HG03095 (cell line): Measurements from ENCODE around the gene SLC18A2.
"Not testable (repeated sequence)": the region's sequence is repeated elsewhere in the genome, so short reads cannot be mapped to it uniquely, and the experiment has no call there.

Experiments
- ATAC-seq: cut with Tn5 transposase; IDR thresholded peaks from one replicate; pipeline ENCODE4 v1.9.1; 2021; ENCODE audit warnings: moderate library complexity; ENCODE audit not compliant: unreplicated experiment

SLC18A2 gene

DNA sequence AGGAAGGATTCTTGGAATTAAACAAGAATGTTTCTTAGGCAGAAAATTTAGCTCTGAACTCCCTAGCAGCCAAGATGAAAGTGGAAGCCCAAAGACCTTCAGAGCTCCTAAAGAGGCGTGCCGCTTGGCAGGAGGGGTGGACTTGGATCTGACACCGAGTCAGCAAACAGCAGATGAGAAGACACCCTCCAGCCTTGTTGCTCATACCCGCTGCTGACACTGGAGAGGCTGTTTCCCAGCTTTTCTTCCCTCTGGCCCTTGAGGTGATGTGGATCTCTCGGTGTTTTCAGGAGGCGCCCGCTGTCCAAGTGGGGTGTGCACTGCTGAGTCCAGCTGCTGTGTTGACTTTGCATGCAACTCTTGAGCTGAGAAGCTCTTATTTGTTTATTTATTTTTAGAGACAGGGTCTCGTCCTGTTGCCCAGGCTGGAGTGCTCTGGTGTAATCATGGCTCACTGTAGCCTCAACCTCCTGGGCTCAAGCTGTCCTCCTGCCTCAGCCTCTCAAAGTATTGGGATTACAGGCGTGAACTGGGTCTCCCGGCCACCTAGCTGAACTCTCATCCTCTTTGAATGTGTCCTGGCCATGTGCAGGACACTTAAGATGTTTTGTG is 21.5 kb downstream of the SLC18A2 start:
- no peak for ATAC-seq

DNA sequence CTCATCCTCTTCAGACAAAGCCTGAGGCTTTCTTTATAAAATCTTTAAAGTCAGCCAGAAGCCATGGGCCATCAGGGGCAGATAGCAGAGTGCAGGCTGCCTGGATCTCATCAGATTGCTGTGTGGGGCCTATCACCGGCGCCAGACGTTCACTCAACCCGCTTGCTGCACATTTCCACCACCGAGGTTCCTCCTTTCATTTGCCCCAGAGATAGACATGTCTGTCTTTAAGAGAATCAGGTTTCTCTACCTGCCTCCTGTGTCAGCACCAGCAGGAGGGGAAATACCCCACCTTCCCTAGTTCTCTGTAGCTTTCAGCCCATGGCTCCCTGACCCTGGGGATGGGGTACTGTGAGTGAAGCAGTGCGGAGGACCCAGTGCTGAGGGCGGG is 22.0 kb downstream of the SLC18A2 start:
- no peak for ATAC-seq

DNA sequence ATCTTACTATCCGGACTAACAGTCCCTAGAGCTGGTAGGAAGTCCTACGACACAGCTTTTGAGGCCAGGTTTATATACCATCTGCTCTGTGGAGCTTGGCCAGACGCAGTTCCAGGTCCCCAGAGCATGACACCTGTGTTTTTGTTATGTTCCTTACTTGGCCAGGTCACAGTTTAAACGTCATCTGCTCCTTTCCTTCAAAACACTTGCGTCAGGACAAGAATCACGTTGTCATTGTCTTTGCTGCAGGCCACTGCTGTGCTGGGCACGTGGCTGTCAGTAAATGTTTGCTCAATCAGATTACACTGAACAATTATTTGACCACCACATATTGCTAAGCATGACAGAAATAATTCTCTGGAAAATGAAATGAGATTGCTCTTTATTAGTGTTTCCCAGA is 23.9 kb downstream of the SLC18A2 start:
- no peak for ATAC-seq

DNA sequence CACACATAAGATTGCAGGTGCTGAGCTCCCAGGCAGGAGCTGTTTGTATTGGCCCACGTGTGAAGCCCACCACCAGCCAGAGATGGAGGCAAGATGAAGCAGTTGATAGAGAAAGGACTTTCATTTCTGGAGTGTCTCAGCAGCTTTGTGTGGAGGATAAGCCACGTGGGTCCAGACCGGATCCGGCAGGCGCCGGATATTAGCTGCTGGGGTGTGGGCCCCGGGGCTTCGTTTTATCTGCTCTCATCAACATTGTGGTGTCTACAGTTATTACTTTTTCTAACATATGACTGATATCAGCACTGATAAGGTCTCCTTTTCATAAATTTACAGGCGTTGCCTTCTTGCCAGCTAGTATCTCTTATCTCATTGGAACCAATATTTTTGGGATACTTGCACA is 25.5 kb downstream of the SLC18A2 start:
- ATAC-seq = no peak

DNA sequence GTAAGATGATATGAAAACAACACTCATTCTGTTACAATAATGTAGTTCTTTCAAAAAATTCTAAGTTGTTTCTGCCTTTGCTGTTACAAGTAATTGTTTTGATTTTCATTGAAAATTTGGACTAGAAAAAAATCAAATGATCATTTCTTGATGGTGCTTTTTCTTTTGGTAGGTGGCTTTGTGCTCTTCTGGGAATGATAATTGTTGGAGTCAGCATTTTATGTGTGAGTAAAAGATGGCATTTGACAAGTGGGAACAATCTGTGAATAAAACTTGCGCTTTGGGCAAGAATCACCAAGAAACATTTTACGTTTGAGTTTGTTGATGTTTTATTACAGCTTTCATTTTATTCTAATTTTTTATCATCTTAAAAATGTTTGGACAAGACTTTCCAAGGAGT is 25.9 kb downstream of the SLC18A2 start:
- ATAC-seq = no peak

DNA sequence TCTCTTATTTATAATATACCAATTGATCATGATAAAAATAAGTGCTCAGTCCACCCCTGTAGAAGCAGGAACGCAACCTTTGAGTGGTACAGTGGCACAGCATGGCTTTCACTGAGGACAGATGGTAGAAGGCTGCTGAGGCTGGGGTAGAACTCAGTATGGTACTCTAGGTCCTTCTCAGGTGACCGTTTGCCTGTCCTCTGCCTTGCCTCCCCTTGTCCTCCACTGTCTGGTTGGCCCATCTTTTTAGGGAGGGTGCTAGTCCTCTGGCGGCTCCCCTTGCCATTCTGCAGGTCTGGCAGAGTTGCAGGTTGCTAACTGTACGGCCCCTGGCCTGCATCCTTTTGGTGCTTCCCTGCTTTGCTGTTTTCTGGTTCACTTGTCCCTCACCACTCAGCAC is 27.3 kb downstream of the SLC18A2 start:
- ATAC-seq = no peak

DNA sequence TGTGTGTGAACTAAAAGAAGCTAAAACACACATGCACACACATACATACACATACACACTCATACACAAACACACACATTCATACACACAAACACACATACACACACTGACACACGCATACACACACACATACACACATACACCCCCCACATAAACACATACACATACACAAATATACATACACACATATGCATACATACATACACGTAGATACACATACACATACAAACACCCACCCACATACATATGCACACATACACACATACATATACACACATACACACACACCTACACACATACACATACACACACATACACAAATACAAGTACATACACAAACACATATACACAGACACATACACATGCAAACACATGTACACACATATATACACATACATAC is 28.0 kb downstream of the SLC18A2 start:
- ATAC-seq = no peak

DNA sequence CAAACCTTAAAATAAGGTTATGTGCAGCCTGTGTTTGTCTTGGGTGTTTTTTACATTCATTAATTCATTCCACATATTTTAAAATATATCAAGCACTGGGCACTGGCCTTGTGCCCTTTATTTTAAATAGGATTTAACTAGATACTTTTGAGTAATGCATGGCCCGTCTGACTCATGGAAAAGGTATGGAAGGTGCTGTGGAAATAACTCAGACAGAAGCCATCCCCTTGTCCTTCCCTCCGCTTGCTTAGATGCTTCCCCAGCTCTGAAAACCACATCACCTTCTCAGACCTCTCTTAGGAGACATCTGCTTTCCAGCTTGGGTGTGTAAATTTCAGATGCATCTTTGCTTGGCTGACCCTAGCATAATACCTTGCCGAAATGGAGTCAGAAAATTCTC is 30.5 kb downstream of the SLC18A2 start:
- ATAC-seq = no peak

DNA sequence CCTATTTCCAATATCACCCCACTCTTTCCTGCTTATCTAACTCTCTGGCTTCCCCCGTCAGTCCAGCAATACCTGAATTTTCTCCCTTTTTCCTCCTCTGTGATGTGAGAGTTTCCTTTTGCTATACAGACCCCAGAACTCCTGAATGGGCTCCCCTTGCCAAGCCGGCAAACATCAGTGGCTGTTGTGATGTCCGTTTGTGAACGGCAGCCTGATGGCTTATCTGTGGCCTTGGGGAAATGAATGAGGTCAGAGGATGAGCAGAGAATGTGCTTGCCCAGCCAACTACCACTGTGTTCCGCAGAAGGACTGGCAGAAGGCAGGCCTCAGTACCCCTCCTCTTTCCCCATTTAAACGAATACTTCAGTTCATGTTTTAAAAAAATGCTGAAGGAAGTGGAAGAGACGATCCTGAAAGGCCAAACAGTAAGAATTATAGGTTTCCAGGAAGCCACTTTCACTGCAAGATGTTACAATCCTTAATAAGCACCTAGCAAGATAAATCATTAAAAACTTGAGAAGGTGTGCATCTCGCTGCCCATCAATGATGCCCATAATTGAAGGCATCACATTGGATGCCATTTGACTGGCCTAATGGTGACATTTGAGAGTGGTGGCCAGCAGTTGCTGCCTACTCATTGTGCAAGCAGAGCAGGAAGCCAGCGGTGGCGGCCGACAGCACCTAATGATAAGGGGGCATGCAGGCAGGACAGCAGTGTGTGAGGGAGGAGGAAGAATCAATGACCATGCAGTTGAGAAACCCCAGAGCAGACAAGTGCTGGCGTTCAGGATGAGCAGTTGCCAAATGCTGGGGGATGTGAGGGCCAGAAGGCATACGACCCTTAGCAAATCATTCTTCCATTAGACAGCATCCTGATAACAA is 31.5 kb downstream of the SLC18A2 start:
- ATAC-seq = no peak

DNA sequence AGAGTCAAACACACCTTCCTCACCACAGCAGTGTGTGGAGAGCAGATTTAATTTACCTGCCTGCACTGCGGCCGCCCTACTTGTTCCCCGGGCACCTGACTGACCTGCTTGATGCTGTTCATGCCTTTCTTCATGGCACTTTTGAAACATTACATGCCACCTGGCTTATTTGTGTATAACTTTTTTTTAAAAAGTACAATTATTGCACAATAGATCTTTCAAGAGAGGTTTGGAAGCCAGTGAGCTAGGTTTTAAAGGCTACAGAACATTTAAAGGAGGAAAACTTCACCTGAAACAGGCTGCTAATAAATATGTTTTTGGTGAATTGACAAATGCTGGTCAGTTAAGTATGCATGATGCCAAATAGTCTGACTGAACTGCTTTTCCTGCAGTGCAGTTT is 33.1 kb downstream of the SLC18A2 start:
- ATAC-seq = no peak

DNA sequence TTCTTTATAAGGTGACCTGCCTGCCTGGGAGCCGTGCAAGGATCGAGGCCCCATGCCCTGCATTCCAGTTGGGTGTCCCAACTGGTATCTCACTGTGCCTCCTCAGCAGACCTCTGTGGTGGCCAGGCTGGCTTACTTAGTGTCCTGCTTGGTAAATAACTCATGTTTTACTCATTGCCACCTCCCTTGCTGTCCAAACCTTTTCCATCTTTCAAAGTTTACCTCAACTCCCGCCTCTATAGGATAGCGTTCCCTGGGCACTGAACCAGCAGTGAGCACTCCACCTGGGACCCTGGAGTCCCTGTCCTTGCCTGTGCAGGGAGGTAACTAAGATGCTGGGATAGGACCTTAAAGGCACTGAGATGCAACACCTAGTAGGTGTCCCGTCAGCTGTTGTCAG is 33.6 kb downstream of the SLC18A2 start:
- no peak for ATAC-seq

DNA sequence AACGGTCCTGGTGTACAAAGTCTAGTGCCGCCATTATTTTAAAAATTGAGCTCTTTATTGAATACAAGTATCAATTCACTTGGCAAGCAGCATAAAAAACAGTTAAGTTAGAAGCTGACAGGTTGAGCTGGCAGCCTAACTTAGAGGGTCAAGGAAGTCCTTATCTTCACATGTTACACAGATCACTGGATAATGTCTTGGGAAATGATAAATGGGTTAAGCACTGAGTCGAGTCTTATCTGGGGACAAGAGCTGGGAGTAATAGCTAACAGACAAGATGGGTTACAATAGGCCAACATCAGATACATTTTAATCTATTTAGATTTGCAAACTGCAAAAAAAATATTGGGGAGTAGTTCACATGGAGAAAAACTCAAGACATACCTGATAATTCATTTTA is 34.2 kb downstream of the SLC18A2 start:
- ATAC-seq = no peak

DNA sequence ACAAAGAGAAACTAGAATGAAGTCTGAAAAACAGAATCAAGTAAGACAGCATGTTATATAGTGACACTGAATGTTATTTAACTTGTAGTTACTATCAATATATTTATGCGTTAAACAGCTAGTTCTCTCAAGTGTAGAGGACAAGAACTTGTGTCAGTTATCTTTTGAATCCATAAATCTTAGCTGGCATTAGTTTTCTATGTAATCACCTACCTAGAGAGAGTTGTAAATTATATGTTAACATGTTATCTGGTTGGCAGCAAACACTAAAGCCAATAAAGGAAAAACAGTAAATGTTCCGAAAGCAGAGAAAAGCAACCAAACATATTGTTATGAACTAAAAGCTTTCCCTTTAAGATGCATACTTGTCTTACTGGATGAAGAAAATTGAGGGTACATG is 36.8 kb downstream of the SLC18A2 start:
- ATAC-seq = no peak

DNA sequence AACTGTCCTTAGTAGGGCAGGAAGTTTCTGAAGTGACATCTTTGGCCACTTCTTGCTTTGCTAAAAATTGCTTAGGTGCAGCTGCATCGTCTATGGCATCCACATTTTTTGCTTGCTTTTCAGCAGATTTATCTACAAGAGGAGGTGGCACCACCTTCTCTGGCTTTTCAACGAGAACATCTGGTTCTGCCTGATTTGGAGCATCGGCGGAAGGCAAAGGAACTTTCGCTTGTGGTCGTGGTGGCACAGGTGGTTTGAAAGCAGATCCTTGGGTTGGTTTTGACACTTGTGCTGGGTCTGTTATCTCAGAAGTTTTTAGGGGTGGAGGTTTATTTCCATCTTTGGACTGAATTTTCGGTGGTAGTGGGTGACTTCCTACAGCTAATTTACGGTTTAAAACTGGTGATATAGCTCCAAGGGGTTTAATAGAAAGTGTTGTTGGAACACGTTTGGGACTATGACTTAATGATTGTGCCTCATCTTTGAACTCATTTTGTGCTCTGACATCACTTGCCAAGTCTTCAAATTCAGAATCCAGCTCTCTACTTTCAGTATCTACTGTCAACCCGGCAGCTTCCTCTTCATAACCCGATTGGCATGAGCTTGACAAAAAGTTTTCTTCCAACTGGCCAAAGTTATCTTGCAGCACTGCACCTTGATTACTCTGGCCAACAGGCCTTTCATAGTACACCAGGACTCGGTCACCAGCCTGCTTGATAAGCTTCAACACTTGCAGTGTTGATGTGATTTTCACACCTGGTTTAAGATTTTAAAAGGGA is 44.0 kb downstream of the SLC18A2 start:
- no peak for ATAC-seq

DNA sequence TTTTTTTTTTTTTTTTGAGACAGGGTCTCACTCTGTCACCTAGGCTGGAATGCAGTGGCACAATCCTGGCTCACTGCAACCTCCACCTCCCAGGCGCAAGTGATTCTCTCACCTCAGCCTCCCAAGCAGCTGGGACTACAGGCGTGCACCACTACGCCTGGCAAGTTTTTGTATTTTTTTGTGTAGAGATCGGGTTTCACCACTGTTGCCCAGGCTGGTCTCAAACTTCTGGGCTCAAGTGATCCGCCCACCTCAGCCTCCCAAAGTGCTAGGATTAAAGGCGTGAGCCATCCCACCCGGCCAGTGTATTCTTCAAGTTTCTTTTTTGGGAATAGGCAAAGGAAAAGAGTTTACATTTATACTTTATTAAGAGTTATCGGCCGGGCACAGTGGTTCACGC is 50.0 kb downstream of the SLC18A2 start:
- not testable (repeated sequence) for ATAC-seq

DNA sequence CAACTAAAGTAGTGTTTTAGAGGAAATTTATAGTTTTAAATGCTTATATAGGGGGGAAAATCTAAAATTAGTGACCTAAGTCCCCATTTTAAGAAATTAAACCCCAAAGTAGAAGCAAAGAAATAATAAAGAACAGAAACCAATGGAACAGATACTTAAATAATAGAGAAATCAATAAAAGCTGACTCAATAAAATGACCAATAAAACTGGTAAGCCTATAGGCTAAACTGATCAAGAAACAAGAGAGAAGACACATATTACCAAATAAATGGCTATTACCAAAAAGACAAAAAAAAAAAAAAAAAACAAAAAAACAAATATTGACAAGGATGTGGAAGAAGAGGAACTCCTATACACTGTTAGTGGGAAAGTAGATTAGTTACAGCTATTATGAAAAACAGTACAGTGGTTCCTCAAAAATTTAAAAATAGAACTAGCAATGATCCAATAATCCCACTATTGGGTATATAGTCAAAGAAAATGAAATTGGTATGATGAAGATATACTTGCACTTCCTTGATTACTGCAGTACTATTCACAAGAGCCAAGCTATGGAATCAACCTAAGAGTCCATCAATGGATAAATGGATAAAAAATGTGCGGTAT is 53.2 kb downstream of the SLC18A2 start:
- no peak for ATAC-seq

DNA sequence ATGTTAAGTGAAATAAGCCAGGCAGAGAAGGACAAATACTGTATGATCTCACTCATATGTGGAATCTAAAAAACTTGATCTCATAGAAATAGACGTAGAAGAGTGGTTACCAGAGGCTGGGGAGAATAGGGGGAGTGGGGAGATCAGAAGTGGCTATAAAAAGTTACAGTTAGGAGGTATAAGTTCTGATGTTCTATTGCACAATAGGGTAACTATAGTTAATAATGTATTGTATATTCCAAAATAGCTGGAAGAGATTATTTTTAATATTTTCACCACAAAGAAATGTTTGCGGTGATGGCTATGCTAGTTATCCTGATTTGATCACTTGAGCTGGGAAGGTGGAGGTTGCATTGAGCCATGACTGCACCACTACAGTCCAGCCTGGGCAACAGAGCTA is 53.8 kb downstream of the SLC18A2 start:
- ATAC-seq = no peak

DNA sequence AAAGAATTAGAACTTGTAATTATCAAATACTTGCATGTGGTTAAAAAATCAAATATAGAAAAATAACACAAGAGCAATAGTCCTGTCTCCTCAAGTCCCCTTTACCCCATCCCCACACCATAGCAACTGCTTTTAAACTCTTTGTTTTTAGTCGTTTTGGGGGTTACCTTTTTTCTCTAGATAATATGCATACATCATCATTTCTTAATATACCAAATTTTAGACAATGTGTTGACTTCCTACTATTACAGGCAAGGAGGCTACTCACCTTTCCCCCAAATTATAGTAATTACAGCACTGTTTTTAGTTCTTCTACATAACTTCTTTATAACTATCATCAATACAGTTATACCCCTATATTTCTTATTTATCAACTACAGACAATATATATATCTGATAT is 57.3 kb downstream of the SLC18A2 start:
- ATAC-seq = no peak

DNA sequence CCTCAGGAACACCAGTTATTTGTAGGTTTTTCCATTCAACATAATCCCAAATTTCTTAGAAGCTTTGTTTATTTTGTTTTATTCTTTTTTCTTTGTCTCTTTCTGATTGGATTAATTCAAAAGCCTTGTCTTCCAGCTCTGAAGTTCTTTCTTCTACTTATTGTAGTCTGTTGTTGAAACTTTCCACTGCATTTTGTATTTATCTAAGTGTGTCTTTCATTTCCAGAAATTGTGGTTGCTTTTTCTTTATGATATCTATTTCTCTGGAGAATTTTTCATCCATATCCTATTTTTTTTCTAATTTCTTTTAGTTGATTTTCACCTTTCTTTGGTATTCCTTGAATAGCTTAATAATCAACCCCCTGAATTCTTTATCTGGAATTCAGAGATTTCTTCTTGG is 58.5 kb downstream of the SLC18A2 start:
- ATAC-seq = no peak

DNA sequence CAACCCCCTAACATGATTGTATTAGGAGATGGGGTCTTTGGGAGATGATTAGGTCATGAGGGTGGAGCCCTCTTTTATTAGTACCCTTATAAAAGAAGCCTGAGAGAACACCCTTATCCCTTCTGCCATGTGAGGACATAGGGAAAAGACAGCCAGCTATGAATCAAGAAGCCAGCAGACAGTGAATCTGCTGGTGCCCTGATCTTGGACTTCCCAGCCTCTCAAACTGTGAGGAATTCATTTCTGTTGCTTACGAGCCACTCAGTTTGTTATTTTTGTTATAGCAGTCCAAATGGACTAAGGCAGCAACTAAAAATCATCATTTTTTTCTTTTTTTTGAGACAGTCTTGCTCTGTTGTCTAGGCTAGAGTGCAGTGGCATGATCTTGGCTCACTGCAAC is 59.8 kb downstream of the SLC18A2 start:
- ATAC-seq = no peak

DNA sequence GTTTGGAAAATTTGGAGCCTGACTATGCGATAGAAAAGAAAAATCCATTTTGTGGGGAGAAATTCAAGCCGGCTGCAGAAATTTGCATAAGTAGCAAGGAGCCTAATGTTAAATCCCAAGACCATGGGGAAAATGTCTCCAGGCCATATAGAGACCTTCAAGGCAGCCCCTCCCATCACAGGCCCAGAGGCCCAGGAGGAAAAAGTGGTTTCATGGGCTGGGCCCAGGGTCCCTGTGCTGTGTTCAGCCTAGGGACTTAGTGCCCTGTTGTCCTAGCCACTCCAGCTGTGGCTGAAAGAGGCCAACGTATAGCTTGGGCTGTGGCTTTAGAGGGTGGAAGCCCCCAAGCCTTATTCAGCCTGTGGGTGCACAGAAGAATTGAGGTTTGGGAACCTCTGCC is 62.5 kb downstream of the SLC18A2 start:
- ATAC-seq = not testable (repeated sequence)

DNA sequence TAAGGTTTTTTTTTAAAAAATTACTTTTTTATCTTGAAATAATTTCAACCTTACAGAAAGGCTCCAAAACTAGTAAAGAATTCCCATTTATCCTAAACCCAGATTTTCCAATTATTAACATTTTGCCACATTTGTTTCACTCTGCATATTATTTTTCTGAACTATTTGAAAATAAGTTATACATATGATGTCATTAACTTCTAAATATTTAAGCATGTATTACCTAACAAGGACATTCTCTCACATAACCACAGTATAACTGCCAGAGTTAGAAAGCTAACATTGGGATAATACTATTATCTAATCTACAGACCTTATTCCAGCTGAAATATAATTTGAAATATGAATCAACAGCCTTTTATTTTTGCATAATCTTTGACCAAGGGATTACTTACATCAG is 65.8 kb downstream of the SLC18A2 start:
- ATAC-seq = no peak
